DMS153 treated with DMSO at 0.1 percent for 48 hours (cell line): ENCODE results near the gene CD48.
"Not testable (repeated sequence)": the region's sequence is repeated elsewhere in the genome, so short reads cannot be mapped to it uniquely, and the experiment has no call there.

Experiments
- DNase-seq: peaks from one replicate; lab custom pipeline; 2025; ENCODE audit not compliant: unreplicated experiment; lab: John Stamatoyannopoulos, UW

CD48 gene

GRCh38 chr1:160742428-160743127 lies 31.0 kb upstream of the CD48 start:
- DNase-seq, result no peak

- no peak for DNase-seq
Observed at GRCh38 chr1:160741612-160742348, 30.2 kb upstream of the CD48 start.

- no peak for DNase-seq
Observed at GRCh38 chr1:160741092-160741501, 29.5 kb upstream of the CD48 start.

GRCh38 chr1:160740133-160740688 lies 28.6 kb upstream of the CD48 start:
- no peak for DNase-seq

- DNase-seq, result no peak
Observed at GRCh38 chr1:160739098-160739511, 27.5 kb upstream of the CD48 start, which contains the start of gene SLAMF7. TSS of gene SLAMF7 (plus strand) at chr1:160739247. CDS start at chr1:160739302, 55 bp downstream.

- DNase-seq, result no peak
Observed at GRCh38 chr1:160738271-160738670, 26.6 kb upstream of the CD48 start.

GRCh38 chr1:160734301-160734700 lies 22.7 kb upstream of the CD48 start:
- DNase-seq, result no peak

GRCh38 chr1:160733898-160734297 lies 22.3 kb upstream of the CD48 start:
- DNase-seq, result no peak

GRCh38 chr1:160731990-160732389 lies 20.4 kb upstream of the CD48 start:
- no peak for DNase-seq

GRCh38 chr1:160731564-160731963 lies 19.9 kb upstream of the CD48 start:
- DNase-seq, result not testable (repeated sequence)

- DNase-seq, result no peak
Observed at GRCh38 chr1:160727316-160727640, 15.7 kb upstream of the CD48 start.

GRCh38 chr1:160726498-160727315 lies 15.1 kb upstream of the CD48 start:
- DNase-seq, result peak; percentile 79

- no peak for DNase-seq
Observed at GRCh38 chr1:160726114-160726497, 14.5 kb upstream of the CD48 start.

- no peak for DNase-seq
Observed at GRCh38 chr1:160724465-160725242, 13.0 kb upstream of the CD48 start.

- no peak for DNase-seq
Observed at GRCh38 chr1:160723332-160723731, 11.7 kb upstream of the CD48 start.

GRCh38 chr1:160722726-160723125 lies 11.1 kb upstream of the CD48 start:
- DNase-seq, result no peak

GRCh38 chr1:160721473-160721872 lies 9.9 kb upstream of the CD48 start:
- no peak for DNase-seq

GRCh38 chr1:160720356-160721085 lies 8.9 kb upstream of the CD48 start:
- no peak for DNase-seq

- no peak for DNase-seq
Observed at GRCh38 chr1:160718210-160718609, 6.6 kb upstream of the CD48 start.

GRCh38 chr1:160717306-160717705 lies 5.7 kb upstream of the CD48 start:
- no peak for DNase-seq
